ENCODE data around the gene RAPGEF1.

- no peak for TF ChIP-seq POLR2A (IDR thresholded peaks at IDR 0.05; ENCODE audit: low read length)
- TF ChIP-seq GATA1 (IDR thresholded peaks at IDR 0.05; ENCODE audit: low read depth, low read length), result no peak
Measured at GRCh38 chr9:131528886-131529505, 210.9 kb downstream of the RAPGEF1 start.
